H9 (cell line): ENCODE results near the gene VPS54. TPM values are rescaled to one million over a fixed set of nuclear protein-coding genes. Genes with fewer than 3 reads are reported as not detected.

Experiments used
- DNase-seq: peaks from one replicate; pipeline ENCODE4 v3.0.0-alpha.2; 2017
- H2AFZ ChIP-seq: one replicate; pipeline ENCODE4 v1.6.1; 2013; ENCODE audit warnings: mild to moderate bottlenecking, low read length, control low read depth, moderate library complexity
- H2AK5ac ChIP-seq: 2 replicates; pipeline ENCODE4 v1.6.1; 2013; ENCODE audit warnings: low read length, control low read depth, mixed read lengths; ENCODE audit not compliant: insufficient read length
- H2BK120ac ChIP-seq: one replicate; pipeline ENCODE4 v1.6.1; 2013; ENCODE audit warnings: low read depth, mild to moderate bottlenecking, low read length, control low read depth, inconsistent platforms; ENCODE audit not compliant: poor library complexity, severe bottlenecking
- H2BK12ac ChIP-seq: 2 replicates; pipeline ENCODE4 v1.6.1; 2013; ENCODE audit warnings: low read length, control low read depth, mixed read lengths, low read depth; ENCODE audit not compliant: insufficient read length
- H2BK15ac ChIP-seq: 2 replicates; pipeline ENCODE4 v1.6.1; 2013; ENCODE audit warnings: low read depth, low read length, control low read depth
- H2BK20ac ChIP-seq: one replicate; pipeline ENCODE4 v1.6.1; 2013; ENCODE audit warnings: low read depth, mild to moderate bottlenecking, low read length, control low read depth, inconsistent platforms; ENCODE audit not compliant: poor library complexity, severe bottlenecking
- H2BK5ac ChIP-seq: 2 replicates; pipeline ENCODE4 v1.6.1; 2013; ENCODE audit warnings: low read length, control low read depth, mixed read lengths; ENCODE audit not compliant: insufficient read length
- H3K14ac ChIP-seq: 2 replicates; pipeline ENCODE4 v1.6.1; 2013; ENCODE audit warnings: low read length, control low read depth; ENCODE audit not compliant: insufficient read depth
- H3K18ac ChIP-seq: 2 replicates; pipeline ENCODE4 v1.6.1; 2013; ENCODE audit warnings: low read depth, mild to moderate bottlenecking, mixed read lengths, low read length, control low read depth; ENCODE audit not compliant: insufficient read length
- H3K23ac ChIP-seq: 2 replicates; pipeline ENCODE4 v1.6.1; 2013; ENCODE audit warnings: low read length, control low read depth, mixed read lengths, low read depth; ENCODE audit not compliant: insufficient read length
- H3K23me2 ChIP-seq: 2 replicates; pipeline ENCODE4 v1.6.1; 2013; ENCODE audit warnings: low read depth, mild to moderate bottlenecking, mixed read lengths, low read length, control low read depth; ENCODE audit not compliant: insufficient read length, poor library complexity, severe bottlenecking
- H3K27ac ChIP-seq: 2 replicates; pipeline ENCODE4 v1.5.1; 2013; ENCODE audit warnings: low read length, control low read depth, mixed read lengths, low read depth; ENCODE audit not compliant: insufficient read length
- H3K27me3 ChIP-seq: 2 replicates; pipeline ENCODE4 v1.6.1; 2013; ENCODE audit warnings: low read length, control low read depth, inconsistent platforms; ENCODE audit not compliant: insufficient read depth
- H3K4ac ChIP-seq: 2 replicates; pipeline ENCODE4 v1.6.1; 2013; ENCODE audit warnings: low read depth, mild to moderate bottlenecking, control low read depth, inconsistent platforms, low read length, moderate library complexity
- H3K4me1 ChIP-seq: 2 replicates; pipeline ENCODE4 v1.6.1; 2013; ENCODE audit warnings: low read length, control low read depth, inconsistent platforms; ENCODE audit not compliant: insufficient read depth
- H3K4me2 ChIP-seq: 2 replicates; pipeline ENCODE4 v1.6.1; 2013; ENCODE audit warnings: low read length, control low read depth, mixed read lengths; ENCODE audit not compliant: insufficient read length, insufficient read depth
- H3K56ac ChIP-seq: 2 replicates; pipeline ENCODE4 v1.6.1; 2013; ENCODE audit warnings: low read depth, mild to moderate bottlenecking, mixed read lengths, low read length, control low read depth; ENCODE audit not compliant: insufficient read length
- H3K79me1 ChIP-seq: 2 replicates; pipeline ENCODE4 v1.6.1; 2013; ENCODE audit warnings: low read depth, mild to moderate bottlenecking, moderate library complexity, low read length, control low read depth, inconsistent platforms; ENCODE audit not compliant: insufficient read depth, poor library complexity, severe bottlenecking
- H3K79me2 ChIP-seq: 2 replicates; pipeline ENCODE4 v1.6.1; 2013; ENCODE audit warnings: low read length, control low read depth, inconsistent platforms; ENCODE audit not compliant: insufficient read depth
- H3K9ac ChIP-seq: 2 replicates; pipeline ENCODE4 v1.6.1; 2013; ENCODE audit warnings: low read length, control low read depth, mixed read lengths; ENCODE audit not compliant: insufficient read length; ENCODE audit errors: extremely low read depth
- H3K9me3 ChIP-seq: one replicate; pipeline ENCODE4 v1.6.1; 2013; ENCODE audit warnings: low read depth, low read length, inconsistent platforms; ENCODE audit not compliant: control insufficient read depth
- H3T11ph ChIP-seq: one replicate; pipeline ENCODE4 v1.6.1; 2013; ENCODE audit warnings: mild to moderate bottlenecking, low read length, control low read depth, inconsistent platforms
- H4K20me1 ChIP-seq: one replicate; pipeline ENCODE4 v1.6.1; 2013; ENCODE audit not compliant: control insufficient read depth, insufficient read length, insufficient read depth
- H4K5ac ChIP-seq: 2 replicates; pipeline ENCODE4 v1.6.1; 2013; ENCODE audit warnings: low read depth, mild to moderate bottlenecking, mixed read lengths, low read length, control low read depth; ENCODE audit not compliant: insufficient read length
- H4K8ac ChIP-seq: replicated peaks from 2 replicates; pipeline ENCODE4 v1.6.1; 2013; ENCODE audit warnings: low read length, control low read depth, mixed read lengths, low read depth; ENCODE audit not compliant: insufficient read length
- H4K91ac ChIP-seq: 2 replicates; pipeline ENCODE4 v1.6.1; 2013; ENCODE audit warnings: low read depth, mild to moderate bottlenecking, moderate library complexity, mixed read lengths, low read length, control low read depth; ENCODE audit not compliant: insufficient read length
- H3K27ac Mint-ChIP-seq, 3 experiments: 2 replicates in 2 of 3; 3 replicates in 1 of 3; pipeline ENCODE4 v1.8.0; 2020 to 2021; ENCODE audit warnings: mixed read lengths in 3 of 3, mild to moderate bottlenecking in 1 of 3, moderate library complexity in 1 of 3
- H3K27me3 Mint-ChIP-seq: 2 replicates; pipeline ENCODE4 v1.8.0; 2021; ENCODE audit warnings: low read depth, mild to moderate bottlenecking, moderate library complexity, mixed read lengths
- H3K36me3 Mint-ChIP-seq, 3 experiments: 2 replicates in 2 of 3; 3 replicates in 1 of 3; pipeline ENCODE4 v1.8.0; 2020 to 2021; ENCODE audit warnings: low read depth in 3 of 3, mixed read lengths in 3 of 3; ENCODE audit not compliant: insufficient read depth in 1 of 3
- H3K4me1 Mint-ChIP-seq, 2 experiments: 2 replicates each; pipeline ENCODE4 v1.8.0; 2020; ENCODE audit warnings: mixed read lengths in 2 of 2
- H3K4me3 Mint-ChIP-seq, 2 experiments: 2 replicates in 1 of 2; 3 replicates in 1 of 2; pipeline ENCODE4 v1.8.0; 2020 to 2021; ENCODE audit warnings: mild to moderate bottlenecking in 2 of 2, mixed read lengths in 2 of 2, moderate library complexity in 1 of 2
- H3K9me3 Mint-ChIP-seq, 2 experiments: 2 replicates in 1 of 2; 3 replicates in 1 of 2; pipeline ENCODE4 v1.8.0; 2020; ENCODE audit warnings: mild to moderate bottlenecking in 2 of 2, mixed read lengths in 2 of 2, moderate library complexity in 1 of 2
- CTCF ChIP-seq: fragments of 200-600 bp; sonication (generic); conservative IDR thresholded peaks from 3 replicates; pipeline ENCODE4 v1.8.0; 2021; ENCODE audit warnings: antibody characterized with exemption, mild to moderate bottlenecking
- WGBS: extraction: QIAGEN DNeasy Blood & Tissue Kit; methylation state at CpG from one replicate; pipeline ENCODE4 v1.1.7; 2013; ENCODE audit warnings: missing lambda C conversion rate, low lambda C conversion rate, mixed read lengths; ENCODE audit not compliant: insufficient read length; ENCODE audit errors: extremely low coverage; 5-methylcytosine and 5-hydroxymethylcytosine counted together
- total RNA-seq: library from RNA; stranded (reverse); gene quantifications from 2 replicates; pipeline ENCODE4 v1.2.1, GENCODE V29; 2021

Gene VPS54
- total RNA-seq, 1 experiment from 2014 or later = 13.4 TPM

- H3T11ph ChIP-seq = no peak overlapping the region
- H4K20me1 ChIP-seq = no peaks in the 10 kb centered on the region
- H3K9me3 ChIP-seq = no peaks in the 10 kb centered on the region
- no peaks in the 10 kb centered on the region for H3K27me3 Mint-ChIP-seq
- no peak overlapping the region for H2AK5ac ChIP-seq
- no peak for DNase-seq
- H3K4me3 Mint-ChIP-seq = no peak overlapping the region
- H3K4me1 ChIP-seq = no peaks in the 10 kb centered on the region
- no peak overlapping the region for H2BK15ac ChIP-seq
- H2BK120ac ChIP-seq = no peak overlapping the region
- no peaks in the 10 kb centered on the region for H3K79me1 ChIP-seq
- H2BK20ac ChIP-seq = no peak overlapping the region
- H3K4me2 ChIP-seq = no peak overlapping the region
- H3K27ac ChIP-seq = no peak overlapping the region
- peaks cover 3 to 5% of the 10 kb centered on the region in 2 experiments; a peak in 2 of 4 replicates for H3K4me1 Mint-ChIP-seq
- H4K5ac ChIP-seq = no peak overlapping the region
- H3K56ac ChIP-seq = no peak overlapping the region
- no peak overlapping the region for H4K8ac ChIP-seq
- no CpG with 5 or more reads among the region's 7 CpGs for WGBS
- H3K18ac ChIP-seq = no peak overlapping the region
- H3K27ac Mint-ChIP-seq = no peak overlapping the region
- no peak overlapping the region for H3K14ac ChIP-seq
- peaks cover 2% of the 10 kb centered on the region; the same call in 1 of the 2 replicates for H3K79me2 ChIP-seq
- no peak overlapping the region for H3K4ac ChIP-seq
- H3K27me3 ChIP-seq = no peaks in the 10 kb centered on the region
- no peaks in the 10 kb centered on the region for H3K23me2 ChIP-seq
- H3K9me3 Mint-ChIP-seq = no peaks in the 10 kb centered on the region
- no peak overlapping the region for H2BK12ac ChIP-seq
- no peak overlapping the region for H4K91ac ChIP-seq
- no peak overlapping the region for H3K23ac ChIP-seq
- H3K36me3 Mint-ChIP-seq = peaks cover 2 to 5% (median 3%) of the 10 kb centered on the region in 3 experiments; a peak in 3 of 7 replicates
- H2BK5ac ChIP-seq = no peak overlapping the region
- H3K9ac ChIP-seq = no peak overlapping the region
- H2AFZ ChIP-seq = no peak overlapping the region
- no peak for TF ChIP-seq CTCF
Measured at GRCh38 chr2:64007924-64008323, 11.3 kb downstream of the VPS54 start.
